ENCODE data around the gene DNAH14.

The DNAH14 gene

GRCh38 chr1:225428881-225429455, 499.5 kb downstream of the DNAH14 start:
- DNase-seq (ENCODE audit: low read depth), result no peak

- DNase-seq (ENCODE audit: low read depth), result no peak
Measured at GRCh38 chr1:225430301-225430700, 500.8 kb downstream of the DNAH14 start.

- no peak for DNase-seq (ENCODE audit: low read depth)
Measured at GRCh38 chr1:225431081-225431863, 501.8 kb downstream of the DNAH14 start.

DNA sequence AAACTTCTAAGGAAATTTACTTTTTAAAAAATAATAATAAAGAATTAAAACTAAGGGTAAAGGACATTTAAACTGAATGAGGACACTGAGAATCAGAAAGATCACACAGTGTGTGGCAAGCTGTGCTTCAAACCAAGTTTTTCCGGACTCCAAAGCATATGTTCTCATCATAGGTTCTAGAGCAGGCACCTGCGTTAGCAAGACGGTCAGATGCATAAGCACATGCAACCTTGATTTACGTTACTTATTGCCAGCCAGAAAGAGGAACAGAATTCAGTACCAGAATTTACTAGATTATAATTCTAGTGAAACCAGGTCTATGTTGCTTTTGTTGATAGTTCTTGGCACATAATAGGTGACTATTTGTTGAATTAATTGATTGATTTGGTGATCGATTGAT, 504.6 kb downstream of the DNAH14 start:
- DNase-seq (ENCODE audit: low read depth), result no peak

DNA sequence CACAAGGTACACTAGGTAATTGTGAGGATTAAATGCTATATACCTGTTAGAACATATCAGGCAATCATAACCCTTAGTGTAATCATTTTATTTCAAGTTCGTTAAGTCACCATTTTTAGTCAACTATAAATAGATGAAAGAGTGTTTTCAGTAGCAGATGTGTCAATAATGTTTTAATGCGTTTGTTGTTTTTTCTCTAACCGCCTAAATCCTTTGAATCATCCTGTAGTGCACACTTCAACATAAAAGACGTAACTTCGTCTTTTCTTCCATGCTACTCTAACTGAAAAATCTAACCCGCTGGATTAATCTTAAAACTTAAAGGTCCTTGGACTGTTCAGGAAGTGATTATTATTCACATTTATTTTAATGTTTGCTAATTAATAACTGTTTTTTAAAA, 505.6 kb downstream of the DNAH14 start:
- no peak for DNase-seq (ENCODE audit: low read depth)

GRCh38 chr1:225435487-225435886, 506.0 kb downstream of the DNAH14 start:
- DNase-seq (ENCODE audit: low read depth), result no peak

DNA sequence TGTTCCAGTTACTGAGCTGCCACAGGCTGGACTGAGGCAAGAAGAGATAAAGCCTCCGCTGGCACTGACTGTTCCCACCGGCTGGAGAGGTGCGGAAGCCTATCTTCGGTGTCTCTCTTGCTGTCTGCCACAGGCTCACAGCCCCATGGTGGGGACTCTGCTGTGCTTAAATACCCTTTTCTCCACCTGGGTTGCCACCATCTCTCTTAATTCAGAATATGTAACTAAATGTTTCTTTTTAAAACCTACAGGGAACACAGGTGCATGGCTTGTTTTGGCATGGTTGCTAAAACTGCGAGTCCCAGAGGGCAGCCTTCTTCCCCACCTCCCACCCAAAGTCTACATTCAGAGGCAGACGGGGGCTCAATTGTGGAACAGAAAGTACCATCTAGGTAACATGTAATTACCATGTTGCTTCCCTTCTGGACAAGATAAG, 506.5 kb downstream of the DNAH14 start:
- no peak for DNase-seq (ENCODE audit: low read depth)

- no peak for DNase-seq (ENCODE audit: low read depth)
Measured at GRCh38 chr1:225437710-225438437, 508.4 kb downstream of the DNAH14 start.

GRCh38 chr1:225440380-225441221, 511.1 kb downstream of the DNAH14 start:
- no peak for DNase-seq (ENCODE audit: low read depth)

GRCh38 chr1:225441314-225442122, 512.0 kb downstream of the DNAH14 start:
- no peak for DNase-seq (ENCODE audit: low read depth)

GRCh38 chr1:225442123-225442505, 512.6 kb downstream of the DNAH14 start:
- DNase-seq (ENCODE audit: low read depth), result no peak

GRCh38 chr1:225445639-225446594, 516.4 kb downstream of the DNAH14 start:
- no peak for DNase-seq (ENCODE audit: low read depth)

DNA sequence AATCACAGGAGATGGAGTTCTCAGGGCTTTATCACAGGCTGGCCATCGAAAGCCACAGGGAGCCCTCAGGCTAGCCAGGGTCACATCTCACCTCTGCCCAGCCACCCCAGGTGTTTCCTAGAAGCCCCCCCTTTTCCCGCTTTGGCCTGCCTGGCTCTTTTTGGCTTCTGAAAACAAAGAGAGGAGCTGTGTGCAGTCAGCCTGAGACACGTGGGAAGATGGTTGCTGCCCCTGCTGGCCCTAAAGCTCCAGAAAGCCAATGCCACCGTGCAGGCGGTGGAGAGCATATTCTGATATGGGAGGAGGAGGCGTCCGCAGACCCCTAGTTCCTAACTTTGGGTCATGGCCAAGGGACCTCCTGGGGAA, 517.1 kb downstream of the DNAH14 start:
- no peak for DNase-seq (ENCODE audit: low read depth)

- DNase-seq (ENCODE audit: low read depth), result no peak
Measured at GRCh38 chr1:225446981-225447615, 517.6 kb downstream of the DNAH14 start.

- no peak for DNase-seq (ENCODE audit: low read depth)
Measured at GRCh38 chr1:225447650-225448089, 518.2 kb downstream of the DNAH14 start.

GRCh38 chr1:225448146-225448805, 518.8 kb downstream of the DNAH14 start:
- no peak for DNase-seq (ENCODE audit: low read depth)
